AG09309 (cell line): ENCODE results near the gene FOXL1.

ENCODE experiments used
- DNase-seq: peaks from one replicate; pipeline ENCODE4 v3.0.0-alpha.2; 2010; ENCODE audit warnings: low read depth
- H3K4me3 ChIP-seq: 2 replicates; pipeline ENCODE4 v1.5.1; 2011; ENCODE audit warnings: mild to moderate bottlenecking, low read depth, low read length, moderate library complexity; ENCODE audit not compliant: control insufficient read depth
- CTCF ChIP-seq: IDR thresholded peaks from 2 replicates; pipeline ENCODE4 v1.5.1; 2011; ENCODE audit warnings: mild to moderate bottlenecking, low read depth, low read length, inconsistent platforms; ENCODE audit not compliant: insufficient read depth, control insufficient read depth; ENCODE audit errors: missing control alignments

FOXL1 gene

GRCh38 chr16:86621966-86622365 is 43.6 kb downstream of the FOXL1 start:
- TF ChIP-seq CTCF: no peak
- no peak overlapping the region for H3K4me3 ChIP-seq
- DNase-seq: no peak

GRCh38 chr16:86622700-86623615 is 44.6 kb downstream of the FOXL1 start:
- TF ChIP-seq CTCF: no peak
- H3K4me3 ChIP-seq: no peak overlapping the region
- no peak for DNase-seq

- no peak for TF ChIP-seq CTCF
- DNase-seq: no peak
- no peak overlapping the region for H3K4me3 ChIP-seq
These were observed 46.7 kb downstream of the FOXL1 start for GRCh38 chr16:86625029-86625428.

- TF ChIP-seq CTCF: no peak
- H3K4me3 ChIP-seq: no peak overlapping the region
- no peak for DNase-seq
These were observed 47.5 kb downstream of the FOXL1 start for GRCh38 chr16:86625821-86626220.

GRCh38 chr16:86626284-86626683 is 47.9 kb downstream of the FOXL1 start:
- no peak overlapping the region for H3K4me3 ChIP-seq
- DNase-seq: no peak
- TF ChIP-seq CTCF: no peak

GRCh38 chr16:86626966-86627365 is 48.6 kb downstream of the FOXL1 start:
- H3K4me3 ChIP-seq: no peak overlapping the region
- no peak for TF ChIP-seq CTCF
- DNase-seq: no peak
